Stimulated activated naive CD8-positive, alpha-beta T cell treated with anti-CD3 and anti-CD28 coated beads, Interleukin-15, Interleukin-2, amounts not matched to agents 100 ng/mL and 50 ng/mL, for 24 hours (primary cell): ENCODE measurements around the gene TNIP1.

Source experiments
- H3K27ac Mint-ChIP-seq: one replicate; pipeline ENCODE4 v1.8.0; 2021; ENCODE audit warnings: mild to moderate bottlenecking, mixed read lengths
- H3K27me3 Mint-ChIP-seq: one replicate; pipeline ENCODE4 v1.8.0; 2021; ENCODE audit warnings: mixed read lengths
- H3K36me3 Mint-ChIP-seq: one replicate; pipeline ENCODE4 v1.8.0; 2021; ENCODE audit warnings: low read depth, mixed read lengths
- H3K4me1 Mint-ChIP-seq: one replicate; pipeline ENCODE4 v1.8.0; 2021; ENCODE audit warnings: low read depth, mixed read lengths
- H3K4me3 Mint-ChIP-seq: one replicate; pipeline ENCODE4 v1.8.0; 2021; ENCODE audit warnings: mild to moderate bottlenecking, mixed read lengths
- H3K9me3 Mint-ChIP-seq: one replicate; pipeline ENCODE4 v1.8.0; 2021; ENCODE audit warnings: mixed read lengths

Gene TNIP1

DNA sequence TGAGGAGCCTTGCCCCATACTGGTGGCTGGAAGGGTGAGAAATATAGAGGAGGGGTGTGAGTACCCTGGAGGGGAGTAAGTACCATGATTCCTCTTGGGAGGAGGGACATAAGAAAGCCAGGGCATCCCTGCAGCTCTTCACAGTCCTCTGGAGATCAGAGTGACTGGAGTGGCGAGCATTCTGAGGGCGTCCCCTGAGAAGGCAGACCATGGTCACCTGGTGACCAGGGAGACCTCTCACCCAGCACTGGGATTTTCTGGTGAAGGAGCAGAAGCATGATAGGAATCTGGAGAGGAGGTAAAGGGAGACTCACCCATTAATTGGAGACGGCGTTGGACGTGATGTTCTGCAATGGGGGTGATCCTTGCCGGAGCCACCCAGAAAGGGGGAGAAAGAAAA lies 88.1 kb downstream of the TNIP1 start:
- no peak overlapping the region for H3K27ac Mint-ChIP-seq
- H3K9me3 Mint-ChIP-seq: peaks cover 21% of the 10 kb centered on the region
- H3K4me3 Mint-ChIP-seq: no peak overlapping the region
- H3K36me3 Mint-ChIP-seq: peaks cover 5% of the 10 kb centered on the region
- H3K27me3 Mint-ChIP-seq: no peaks in the 10 kb centered on the region
- H3K4me1 Mint-ChIP-seq: no peaks in the 10 kb centered on the region

DNA sequence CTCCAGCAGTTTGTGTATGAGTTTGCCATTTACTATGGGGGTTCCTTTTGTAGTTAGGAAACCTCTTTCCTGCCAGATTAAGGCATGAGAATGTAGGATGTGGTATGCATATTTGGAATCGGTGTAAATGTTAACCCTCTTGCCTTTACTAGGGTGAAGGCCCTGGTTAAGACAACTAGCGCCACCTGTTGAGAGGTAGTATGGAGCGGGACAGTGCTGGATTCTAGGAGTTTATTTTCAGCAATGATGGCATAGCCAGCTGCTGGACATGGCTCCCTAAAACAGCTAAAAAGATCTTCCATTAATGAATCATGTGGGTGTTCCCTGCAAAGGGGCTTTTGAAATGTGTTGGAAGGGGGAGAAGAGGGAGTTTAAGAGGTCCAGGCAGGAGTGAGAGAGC lies 91.1 kb downstream of the TNIP1 start:
- Mint-ChIP-seq H3K4me1 (no peaks in the 10 kb centered on the region), H3K36me3 (peaks cover 5% of the 10 kb centered on the region), H3K27me3 (no peaks in the 10 kb centered on the region), H3K4me3 (no peak overlapping the region), H3K27ac (no peak overlapping the region), H3K9me3 (peaks cover 21% of the 10 kb centered on the region)

DNA sequence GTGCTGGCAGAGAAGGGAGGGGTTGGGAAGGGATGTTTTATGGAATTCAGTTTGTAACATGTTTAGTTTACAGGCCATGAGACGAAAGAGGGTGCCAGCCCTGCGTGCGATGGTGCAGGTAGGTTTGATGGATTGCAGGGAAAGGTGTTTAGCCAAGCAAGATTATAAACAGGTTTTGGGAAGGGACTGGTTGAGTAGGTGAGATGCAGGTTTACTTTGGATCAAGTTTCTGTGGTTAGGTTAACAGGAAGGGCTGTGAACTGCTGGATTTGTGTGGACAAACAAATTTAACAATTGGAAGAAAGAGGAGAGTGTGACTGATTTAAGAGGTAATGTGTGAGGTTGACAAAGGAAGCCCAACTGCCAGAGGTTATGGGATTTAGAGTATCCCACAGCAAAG lies 93.1 kb downstream of the TNIP1 start:
- Mint-ChIP-seq H3K36me3 (peaks cover 5% of the 10 kb centered on the region), H3K9me3 (peaks cover 8% of the 10 kb centered on the region), H3K4me3 (no peak overlapping the region), H3K4me1 (no peaks in the 10 kb centered on the region), H3K27me3 (no peaks in the 10 kb centered on the region), H3K27ac (no peak overlapping the region)
